ENCODE data around the gene RNF212. TPM values are rescaled to one million over a fixed set of nuclear protein-coding genes. Genes with fewer than 3 reads are reported as not detected.

RNF212 gene
- total RNA-seq, 1 donor from 2014 or later: 9.1 TPM

GRCh38 chr4:1036976-1037810, 76.2 kb downstream of the RNF212 start:
- DNase-seq (ENCODE audit: low spot score): no peak

- DNase-seq (ENCODE audit: low spot score): no peak
Observed at GRCh38 chr4:1036095-1036494, 77.3 kb downstream of the RNF212 start.

GRCh38 chr4:1035510-1035909, 77.9 kb downstream of the RNF212 start:
- DNase-seq (ENCODE audit: low spot score): no peak

DNA sequence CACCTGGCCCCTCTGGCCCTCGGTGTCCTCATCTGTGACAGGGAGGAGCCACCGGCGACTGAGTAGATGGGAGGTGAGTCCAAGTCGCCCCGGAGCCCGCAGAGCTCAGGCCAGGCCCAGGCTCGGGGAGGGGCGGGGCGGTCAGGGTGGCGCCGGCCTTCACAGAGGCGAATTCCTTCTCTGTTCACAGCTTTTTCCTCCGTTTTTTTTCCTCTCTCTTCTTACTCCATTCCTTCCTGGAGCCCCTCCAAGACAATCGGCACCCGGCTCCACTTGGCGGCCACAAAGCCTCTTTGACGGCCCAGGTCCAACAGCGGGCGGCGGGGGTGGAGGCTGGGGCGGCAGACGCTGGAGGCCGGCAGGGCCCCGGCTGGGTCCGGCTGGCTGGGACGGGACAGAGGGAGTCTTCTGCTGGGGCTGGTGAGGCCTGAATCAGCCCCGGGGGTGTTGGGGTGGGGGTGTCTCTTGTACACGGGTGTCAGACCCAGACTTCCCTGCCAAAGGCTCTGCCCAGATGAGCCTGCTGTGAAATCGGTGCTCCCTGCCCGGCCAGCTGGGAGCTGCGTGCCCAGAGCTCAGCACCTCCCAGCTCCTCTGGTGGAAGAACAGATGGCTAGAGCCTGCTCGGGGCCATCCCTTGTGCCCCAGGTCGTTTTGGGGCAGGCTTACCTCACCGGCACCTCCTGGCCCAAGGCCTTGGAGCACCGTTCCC, 79.4 kb downstream of the RNF212 start:
- DNase-seq (ENCODE audit: low spot score): peak; percentile 47

DNA sequence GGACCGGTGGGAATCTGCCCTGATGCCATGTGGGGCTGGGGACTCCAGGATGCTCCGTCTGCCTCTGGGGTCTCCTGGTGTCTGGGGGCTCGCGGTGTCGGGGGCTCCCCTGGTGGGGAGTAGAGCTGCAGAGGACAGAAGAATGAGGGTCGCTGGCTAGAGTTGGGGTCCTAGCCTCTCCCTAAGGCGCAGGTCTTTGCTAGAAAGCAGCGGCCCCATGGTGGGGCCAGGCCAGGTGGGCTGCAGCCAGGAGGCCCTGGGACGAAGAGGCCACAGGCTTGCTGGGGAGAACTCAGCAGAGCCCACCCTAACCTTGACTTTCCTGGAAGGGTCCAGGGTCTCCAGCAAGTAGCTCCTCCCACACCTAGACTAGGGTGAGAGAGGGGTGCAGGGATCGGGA, 80.5 kb downstream of the RNF212 start:
- no peak for DNase-seq (ENCODE audit: low spot score)

- DNase-seq (ENCODE audit: low spot score): no peak
Observed at GRCh38 chr4:1031956-1032795, 81.2 kb downstream of the RNF212 start.

DNA sequence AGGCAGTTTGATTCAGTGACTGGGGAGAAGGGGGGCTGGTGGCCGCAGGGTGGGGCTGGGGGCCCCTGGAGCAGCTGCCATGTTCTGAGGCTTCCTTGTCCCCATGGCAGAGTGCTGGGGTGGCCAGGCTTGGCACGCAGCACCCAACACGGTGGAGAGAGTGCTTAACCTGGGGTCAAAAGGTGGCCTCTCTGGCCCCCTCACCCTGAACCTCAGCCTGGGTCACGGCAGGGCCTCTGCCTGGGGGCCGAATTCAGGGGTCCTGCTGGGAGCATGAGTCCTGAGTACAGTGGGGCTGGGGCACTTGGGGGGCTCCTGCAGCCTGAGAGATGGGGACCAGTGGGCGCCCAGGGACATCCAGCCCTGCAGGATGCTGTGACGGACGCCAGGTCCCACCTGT, 82.0 kb downstream of the RNF212 start:
- no peak for DNase-seq (ENCODE audit: low spot score)

DNA sequence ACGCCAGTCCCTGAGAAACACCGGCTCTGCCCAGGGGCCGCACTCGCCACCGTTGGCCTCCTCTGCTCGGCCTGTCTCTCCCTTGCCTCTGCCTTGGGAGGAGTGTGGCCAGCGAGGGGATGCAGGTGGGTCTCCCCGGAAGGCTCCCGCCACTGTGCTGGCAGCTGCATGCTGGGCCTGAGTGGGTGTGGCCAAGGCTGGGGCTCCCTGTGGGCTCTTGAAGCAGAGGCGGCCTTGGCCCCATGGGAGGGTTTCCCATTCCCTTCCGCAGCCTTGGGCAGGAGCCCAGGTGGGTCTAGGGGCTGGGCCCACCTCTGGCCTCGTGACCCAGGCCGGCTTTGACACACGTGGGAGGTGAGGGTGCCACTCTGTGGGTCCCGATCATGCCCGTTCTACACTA, 82.8 kb downstream of the RNF212 start:
- no peak for DNase-seq (ENCODE audit: low spot score)

DNA sequence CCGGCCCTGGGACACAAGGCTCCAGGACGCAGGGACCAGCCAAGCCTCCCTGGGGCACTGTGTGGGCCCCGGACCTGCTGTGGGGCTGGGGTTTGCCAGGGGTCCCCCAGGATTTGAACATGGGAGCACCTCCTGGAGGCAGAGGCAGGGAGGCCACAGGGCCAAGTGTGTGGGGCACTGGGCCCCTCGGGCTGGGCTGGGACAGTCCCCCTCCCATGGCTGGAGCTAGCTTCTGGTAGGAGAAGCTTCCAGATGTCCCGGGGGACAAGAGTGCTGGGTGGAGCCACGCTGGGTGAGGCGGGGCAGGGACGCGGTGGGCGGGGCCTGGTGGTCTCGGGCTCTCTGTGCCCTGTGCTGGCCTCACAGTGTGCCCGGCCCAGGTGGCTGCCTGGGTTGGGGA, 83.3 kb downstream of the RNF212 start:
- DNase-seq (ENCODE audit: low spot score): no peak

- DNase-seq (ENCODE audit: low spot score): no peak
Observed at GRCh38 chr4:1029529-1029928, 83.8 kb downstream of the RNF212 start.

GRCh38 chr4:1028574-1029220, 84.7 kb downstream of the RNF212 start:
- no peak for DNase-seq (ENCODE audit: low spot score)

DNA sequence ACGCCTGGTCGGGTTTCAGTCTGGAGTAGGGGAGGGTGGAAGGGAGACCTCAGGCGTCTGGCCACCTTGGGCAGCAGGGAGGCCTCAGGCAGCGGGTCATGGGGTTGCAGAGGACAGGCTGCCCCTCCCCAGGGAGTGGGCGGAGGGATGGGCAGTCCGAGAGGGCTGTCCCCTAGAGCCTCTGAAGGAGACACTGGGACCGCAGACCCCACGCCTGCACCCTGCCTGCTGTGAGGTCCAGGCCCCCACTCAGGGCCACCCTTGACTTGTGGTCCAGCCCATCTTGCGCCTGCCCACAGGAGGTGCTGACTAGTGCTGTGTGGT, 85.5 kb downstream of the RNF212 start:
- no peak for DNase-seq (ENCODE audit: low spot score)

- DNase-seq (ENCODE audit: low spot score): no peak
Observed at GRCh38 chr4:1027219-1027914, 86.0 kb downstream of the RNF212 start.

- DNase-seq (ENCODE audit: low spot score): no peak
Observed at GRCh38 chr4:1026115-1026514, 87.2 kb downstream of the RNF212 start.

DNA sequence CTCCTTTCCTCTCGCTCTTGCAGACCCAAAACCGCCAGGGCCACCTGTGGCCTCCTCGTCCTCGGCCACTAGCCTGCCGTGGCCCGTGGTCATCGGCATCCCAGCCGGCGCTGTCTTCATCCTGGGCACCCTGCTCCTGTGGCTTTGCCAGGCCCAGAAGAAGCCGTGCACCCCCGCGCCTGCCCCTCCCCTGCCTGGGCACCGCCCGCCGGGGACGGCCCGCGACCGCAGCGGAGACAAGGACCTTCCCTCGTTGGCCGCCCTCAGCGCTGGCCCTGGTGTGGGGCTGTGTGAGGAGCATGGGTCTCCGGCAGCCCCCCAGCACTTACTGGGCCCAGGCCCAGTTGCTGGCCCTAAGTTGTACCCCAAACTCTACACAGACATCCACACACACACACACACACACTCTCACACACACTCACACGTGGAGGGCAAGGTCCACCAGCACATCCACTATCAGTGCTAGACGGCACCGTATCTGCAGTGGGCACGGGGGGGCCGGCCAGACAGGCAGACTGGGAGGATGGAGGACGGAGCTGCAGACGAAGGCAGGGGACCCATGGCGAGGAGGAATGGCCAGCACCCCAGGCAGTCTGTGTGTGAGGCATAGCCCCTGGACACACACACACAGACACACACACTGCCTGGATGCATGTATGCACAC, 88.3 kb downstream of the RNF212 start:
- DNase-seq (ENCODE audit: low spot score): no peak

- no peak for DNase-seq (ENCODE audit: low spot score)
Observed at GRCh38 chr4:1023895-1024740, 89.2 kb downstream of the RNF212 start.

DNA sequence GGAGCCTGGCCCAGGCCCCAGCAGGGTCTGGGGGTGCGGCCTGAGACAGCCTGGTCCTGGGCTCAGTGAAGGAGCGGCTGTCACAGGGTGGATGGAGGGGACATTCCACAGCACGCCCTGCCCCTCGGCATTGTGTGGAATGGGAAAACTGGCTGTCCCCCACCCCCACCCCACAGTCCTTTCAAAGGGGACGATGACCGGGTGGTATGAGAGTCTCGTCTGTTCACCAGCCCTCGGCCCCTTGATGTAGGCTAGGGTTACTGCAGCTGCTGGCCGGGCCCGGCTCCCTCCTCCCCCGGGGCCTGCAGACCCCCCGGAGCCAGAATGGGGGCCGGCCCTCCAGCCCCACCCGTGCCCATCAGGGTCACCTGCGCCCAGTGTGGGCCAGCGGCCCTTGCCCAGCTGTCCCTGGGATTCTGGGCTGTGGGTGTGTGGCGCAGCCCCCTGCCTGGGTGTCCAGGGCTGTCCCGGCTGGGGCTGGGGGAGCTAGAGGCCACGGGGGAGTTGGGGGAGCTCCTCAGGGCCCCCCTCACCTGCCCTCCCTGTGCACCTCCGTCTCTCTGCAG, 90.2 kb downstream of the RNF212 start:
- DNase-seq (ENCODE audit: low spot score): no peak

DNA sequence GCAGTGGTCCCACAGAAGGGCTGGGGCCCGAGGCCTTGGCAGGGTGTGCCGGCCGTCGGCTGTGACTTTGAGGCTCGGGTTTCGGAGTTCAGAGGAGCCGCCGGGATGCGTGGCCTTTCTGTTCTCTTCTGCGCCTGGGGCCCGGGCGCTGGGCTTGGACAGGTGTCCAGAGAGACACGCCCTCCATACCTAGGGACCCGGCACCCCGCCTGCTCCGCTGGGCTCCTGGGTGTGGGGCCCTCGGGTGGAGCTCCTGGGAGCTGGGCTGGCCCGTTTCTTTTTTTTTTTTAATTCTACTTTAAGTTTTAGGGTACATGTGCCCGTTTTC, 90.7 kb downstream of the RNF212 start:
- no peak for DNase-seq (ENCODE audit: low spot score)

- no peak for DNase-seq (ENCODE audit: low spot score)
Observed at GRCh38 chr4:1022051-1022738, 91.2 kb downstream of the RNF212 start.
